NCI-H510A treated with DMSO at 0.1 percent for 48 hours (cell line): Measurements from ENCODE around the gene TROAP.
"Not testable (repeated sequence)": the region's sequence is repeated elsewhere in the genome, so short reads cannot be mapped to it uniquely, and the experiment has no call there.

Experiments
- DNase-seq: peaks from one replicate; lab custom pipeline; 2025; lab: John Stamatoyannopoulos, UW

Gene TROAP

DNA sequence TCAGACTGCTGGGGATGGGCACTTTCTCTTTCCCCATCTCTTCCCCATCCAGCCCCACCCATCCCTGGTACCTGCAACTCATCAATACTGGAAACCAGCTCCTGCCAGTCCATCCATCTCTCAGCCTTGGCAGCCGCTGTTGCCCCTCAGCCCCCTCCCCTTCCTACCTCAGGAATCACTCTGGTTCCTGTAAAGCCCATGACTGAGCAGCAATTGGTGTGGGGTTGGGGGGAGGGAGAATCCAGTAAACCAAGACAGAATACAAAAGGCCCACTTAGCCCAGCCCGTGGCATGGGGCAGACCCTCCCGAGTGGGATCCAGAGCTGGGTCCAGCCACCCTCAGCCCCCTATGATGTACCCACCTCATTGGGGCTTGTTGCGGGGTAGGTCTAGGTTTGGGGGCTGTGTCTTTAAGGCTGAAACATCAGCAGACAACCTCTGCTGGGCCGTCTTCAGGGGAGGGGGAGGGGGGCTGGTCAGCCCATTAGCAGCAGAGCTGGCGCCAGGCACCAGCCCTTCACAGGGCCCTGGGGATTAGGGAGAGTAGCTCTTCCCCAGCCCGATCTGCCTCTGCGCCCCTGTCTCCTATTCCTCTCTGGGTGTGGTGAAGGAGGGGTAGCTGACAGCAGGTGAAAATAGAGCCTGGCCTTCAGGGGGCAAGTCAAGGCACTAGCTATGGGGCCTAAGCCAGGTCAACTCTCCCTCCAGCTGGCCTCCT, 28.8 kb upstream of the TROAP start:
- DNase-seq = no peak

DNA sequence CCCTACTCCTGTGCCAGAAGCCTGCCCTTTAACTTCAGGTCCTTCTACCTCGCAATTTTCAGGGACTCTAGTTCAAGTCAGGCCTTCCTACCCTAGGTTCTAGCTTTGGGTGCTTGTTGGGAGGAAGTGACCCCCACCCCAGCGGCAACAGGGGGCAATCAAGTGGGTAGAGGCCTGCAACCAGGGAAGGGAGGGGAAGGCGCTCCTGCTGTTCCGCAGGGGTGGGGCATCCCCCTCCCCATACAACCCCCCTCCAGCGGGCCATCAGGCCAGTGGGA, 28.3 kb upstream of the TROAP start:
- no peak for DNase-seq

- DNase-seq = no peak
Observed at GRCh38 chr12:49295082-49295936, 27.7 kb upstream of the TROAP start, which contains the start of gene PRPH. PRPH (plus strand) TSS chr12:49295147; CDS start chr12:49295201, 54 bp downstream.

DNA sequence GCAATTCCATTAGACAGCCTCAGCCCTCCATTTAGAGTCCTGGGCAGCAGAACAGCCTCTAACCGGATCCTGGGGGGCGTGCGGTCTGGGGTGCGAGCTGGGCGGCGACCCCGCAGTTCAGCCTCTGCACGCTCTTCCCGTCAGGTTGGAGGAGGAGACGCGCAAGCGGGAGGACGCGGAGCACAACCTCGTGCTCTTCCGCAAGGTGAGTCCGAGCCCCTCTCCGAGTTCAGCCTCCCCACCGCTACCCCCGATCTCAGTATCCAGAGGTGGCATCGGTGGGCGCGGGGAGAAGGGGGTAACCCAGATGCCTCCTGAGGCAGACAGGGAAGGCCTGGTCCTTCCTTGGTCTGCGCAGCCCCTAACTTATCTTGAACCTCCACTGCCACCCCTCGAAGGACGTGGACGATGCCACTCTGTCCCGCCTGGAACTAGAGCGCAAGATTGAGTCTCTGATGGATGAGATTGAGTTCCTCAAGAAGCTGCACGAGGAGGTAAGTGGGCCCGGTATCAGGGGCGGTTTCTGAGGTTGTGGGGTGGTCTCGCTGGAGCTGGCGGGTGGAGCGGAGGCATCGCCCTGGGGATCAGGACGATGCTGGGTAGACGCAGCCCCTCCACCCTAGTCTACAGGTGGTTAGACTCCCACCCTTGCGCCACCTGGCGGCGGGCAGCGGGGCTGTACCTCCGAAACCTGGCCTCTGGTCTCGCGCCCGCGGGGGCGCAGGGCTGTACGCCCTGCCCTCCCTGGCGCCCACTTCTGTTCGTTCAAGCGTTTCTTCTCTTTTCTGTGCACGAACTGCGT, 26.8 kb upstream of the TROAP start:
- DNase-seq = peak; percentile 52

DNA sequence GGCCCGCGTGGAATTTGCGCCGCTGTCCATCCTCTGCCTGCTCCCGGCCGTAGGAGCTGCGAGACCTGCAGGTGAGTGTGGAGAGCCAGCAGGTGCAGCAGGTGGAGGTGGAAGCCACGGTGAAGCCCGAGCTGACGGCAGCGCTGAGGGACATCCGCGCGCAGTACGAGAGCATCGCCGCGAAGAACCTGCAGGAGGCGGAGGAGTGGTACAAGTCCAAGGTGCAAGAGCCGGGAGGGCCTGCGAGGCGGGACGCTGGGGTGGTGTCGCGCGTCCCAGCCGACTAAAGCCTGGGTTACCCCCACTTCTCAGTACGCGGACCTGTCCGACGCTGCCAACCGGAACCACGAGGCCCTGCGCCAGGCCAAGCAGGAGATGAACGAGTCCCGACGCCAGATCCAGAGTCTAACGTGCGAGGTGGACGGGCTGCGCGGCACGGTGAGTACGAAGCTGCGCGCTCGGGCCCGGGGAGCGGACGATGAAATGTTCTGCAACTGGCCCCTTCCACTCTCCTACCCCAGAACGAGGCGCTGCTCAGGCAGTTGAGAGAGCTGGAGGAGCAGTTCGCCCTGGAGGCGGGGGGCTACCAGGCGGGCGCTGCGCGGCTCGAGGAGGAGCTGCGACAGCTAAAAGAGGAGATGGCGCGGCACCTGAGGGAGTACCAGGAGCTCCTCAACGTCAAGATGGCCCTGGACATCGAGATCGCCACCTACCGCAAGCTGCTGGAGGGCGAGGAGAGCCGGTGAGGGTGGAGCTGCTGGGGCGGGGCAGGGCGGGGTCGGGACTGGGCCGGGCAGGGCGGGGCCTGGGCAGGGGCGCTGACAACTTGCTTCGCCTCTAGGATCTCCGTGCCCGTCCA, 26.0 kb upstream of the TROAP start:
- DNase-seq = peak; percentile 72

DNA sequence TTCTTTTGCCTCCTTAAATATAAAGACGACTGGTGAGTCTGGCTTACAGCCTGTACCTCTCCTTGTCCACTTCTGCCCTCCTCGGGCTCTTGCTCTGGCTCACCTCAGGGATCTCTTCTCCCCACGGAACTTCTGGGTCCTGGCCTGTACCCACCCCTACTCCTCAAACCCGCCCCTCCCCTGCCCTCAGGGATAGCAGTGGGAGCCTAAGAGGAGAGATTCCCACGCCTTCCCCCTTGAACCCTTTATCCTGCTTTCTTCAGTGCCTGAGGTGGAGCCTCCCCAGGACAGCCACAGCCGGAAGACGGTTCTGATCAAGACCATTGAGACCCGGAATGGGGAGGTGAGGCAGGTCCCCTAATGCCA, 25.4 kb upstream of the TROAP start:
- DNase-seq = no peak

DNA sequence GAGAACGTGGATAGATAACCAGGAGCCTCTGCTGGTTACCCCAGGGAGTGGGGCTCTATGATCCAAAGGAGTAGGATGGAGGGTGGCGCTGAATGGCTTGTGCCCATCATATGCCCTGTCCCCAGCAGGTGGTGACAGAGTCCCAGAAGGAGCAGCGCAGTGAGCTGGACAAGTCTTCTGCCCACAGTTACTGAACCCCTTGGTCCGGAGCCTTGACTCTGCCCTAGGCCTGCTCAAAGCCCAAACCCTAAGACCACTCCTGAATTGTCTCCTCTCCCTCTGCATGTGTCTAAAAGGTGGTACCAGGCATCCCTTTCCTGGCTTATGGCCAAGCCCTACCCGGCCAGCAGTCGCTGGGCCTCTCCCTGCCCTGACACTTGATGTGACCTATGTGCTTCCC, 24.9 kb upstream of the TROAP start:
- no peak for DNase-seq

DNA sequence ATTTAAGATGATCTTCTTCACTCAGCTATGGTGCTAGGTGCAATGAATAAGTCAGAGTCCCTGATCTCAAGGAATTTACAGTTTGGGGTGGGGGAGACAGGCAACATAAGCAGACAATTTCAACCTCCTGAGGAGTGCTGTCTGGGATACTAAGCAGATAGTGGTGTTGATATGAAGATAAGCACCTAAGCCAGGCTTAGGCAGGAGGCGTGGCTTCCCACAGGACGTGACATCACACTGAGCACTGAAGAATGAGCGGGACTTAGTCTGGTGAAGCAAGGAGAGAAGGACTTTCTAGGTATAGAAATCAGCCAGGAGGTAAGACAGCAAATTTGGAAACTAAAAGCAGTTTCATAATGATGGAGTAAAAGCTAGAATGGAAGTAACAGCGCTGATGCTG, 21.3 kb upstream of the TROAP start:
- DNase-seq = no peak

DNA sequence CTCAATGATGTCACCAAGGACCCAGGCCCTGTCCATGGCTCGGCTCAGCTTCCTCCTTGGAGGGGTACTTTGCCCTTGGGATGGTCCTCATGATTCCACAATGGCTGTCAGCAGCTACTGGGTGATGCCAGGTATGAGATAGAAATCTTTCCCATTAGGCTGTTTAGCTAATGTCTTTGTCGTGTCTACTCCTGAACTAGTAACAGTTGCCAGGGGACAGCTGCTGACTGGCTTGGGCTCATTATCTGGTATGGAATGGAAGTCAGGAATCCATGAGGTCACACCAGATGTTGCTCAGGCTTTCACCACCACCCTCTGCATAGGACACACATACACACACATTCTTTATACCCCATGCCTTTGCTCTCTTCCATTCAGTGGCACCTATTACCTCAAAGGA, 18.9 kb upstream of the TROAP start:
- DNase-seq = no peak

GRCh38 chr12:49305762-49306510, 17.1 kb upstream of the TROAP start:
- DNase-seq = no peak

GRCh38 chr12:49309386-49309785, 13.7 kb upstream of the TROAP start:
- DNase-seq = no peak

DNA sequence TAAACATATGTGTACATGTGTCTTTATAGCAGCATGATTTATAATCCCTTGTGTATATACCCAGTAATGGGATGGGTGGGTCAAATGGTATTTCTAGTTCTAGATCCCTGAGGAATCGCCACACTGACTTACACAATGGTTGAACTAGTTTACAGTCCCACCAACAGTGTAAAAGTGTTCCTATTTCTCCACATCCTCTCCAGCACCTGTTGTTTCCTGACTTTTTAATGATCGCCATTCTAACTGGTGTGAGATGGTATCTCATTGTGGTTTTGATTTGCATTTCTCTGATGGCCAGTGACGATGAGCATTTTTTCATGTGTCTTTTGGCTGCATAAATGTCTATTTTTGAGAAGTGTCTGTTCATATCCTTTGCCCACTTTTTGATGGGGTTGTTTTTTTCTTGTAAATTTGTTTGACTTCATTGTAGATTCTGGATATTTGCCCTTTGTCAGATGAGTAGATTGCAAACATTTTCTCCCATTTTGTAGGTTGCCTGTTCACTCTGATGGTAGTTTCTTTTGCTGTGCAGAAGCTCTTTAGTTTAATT, 12.5 kb upstream of the TROAP start:
- DNase-seq = not testable (repeated sequence)

DNA sequence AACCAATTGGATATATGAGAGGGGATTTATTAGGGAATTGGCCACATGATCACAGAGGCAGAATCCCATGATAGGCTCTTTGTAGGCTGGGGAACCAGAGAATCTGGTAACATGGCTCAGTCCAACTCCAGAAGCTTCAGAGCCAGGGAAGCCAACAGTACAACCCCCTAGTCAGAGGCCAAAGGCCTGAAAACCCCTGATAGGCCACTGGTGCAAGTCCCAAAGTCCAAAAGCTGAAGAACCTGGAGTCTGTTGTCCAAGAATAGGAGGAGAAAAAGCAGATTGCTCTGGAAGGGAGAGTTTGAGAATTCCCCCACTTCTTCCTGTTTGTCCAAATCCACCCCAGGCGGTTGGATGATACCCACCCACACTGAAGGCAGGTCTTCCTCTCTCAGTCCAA, 8.2 kb upstream of the TROAP start:
- no peak for DNase-seq

DNA sequence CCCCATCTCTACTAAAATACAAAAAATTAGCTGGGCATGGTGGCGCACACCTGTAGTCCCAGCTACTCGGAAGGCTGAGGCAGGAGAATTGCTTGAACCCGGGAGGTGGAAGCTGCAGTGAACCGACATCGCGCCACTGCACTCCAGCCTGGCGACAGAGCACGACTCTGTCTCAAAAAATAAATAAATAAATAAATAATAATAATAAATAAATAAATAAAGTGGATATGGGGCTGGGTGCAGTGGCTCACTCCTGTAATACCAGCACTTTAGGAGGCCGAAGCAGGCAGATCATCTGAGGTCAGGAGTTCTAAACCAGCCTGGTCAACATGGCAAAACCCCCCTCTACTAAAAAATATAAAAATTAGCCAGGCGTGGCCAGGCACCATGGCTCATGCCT, 5.9 kb upstream of the TROAP start:
- not testable (repeated sequence) for DNase-seq

DNA sequence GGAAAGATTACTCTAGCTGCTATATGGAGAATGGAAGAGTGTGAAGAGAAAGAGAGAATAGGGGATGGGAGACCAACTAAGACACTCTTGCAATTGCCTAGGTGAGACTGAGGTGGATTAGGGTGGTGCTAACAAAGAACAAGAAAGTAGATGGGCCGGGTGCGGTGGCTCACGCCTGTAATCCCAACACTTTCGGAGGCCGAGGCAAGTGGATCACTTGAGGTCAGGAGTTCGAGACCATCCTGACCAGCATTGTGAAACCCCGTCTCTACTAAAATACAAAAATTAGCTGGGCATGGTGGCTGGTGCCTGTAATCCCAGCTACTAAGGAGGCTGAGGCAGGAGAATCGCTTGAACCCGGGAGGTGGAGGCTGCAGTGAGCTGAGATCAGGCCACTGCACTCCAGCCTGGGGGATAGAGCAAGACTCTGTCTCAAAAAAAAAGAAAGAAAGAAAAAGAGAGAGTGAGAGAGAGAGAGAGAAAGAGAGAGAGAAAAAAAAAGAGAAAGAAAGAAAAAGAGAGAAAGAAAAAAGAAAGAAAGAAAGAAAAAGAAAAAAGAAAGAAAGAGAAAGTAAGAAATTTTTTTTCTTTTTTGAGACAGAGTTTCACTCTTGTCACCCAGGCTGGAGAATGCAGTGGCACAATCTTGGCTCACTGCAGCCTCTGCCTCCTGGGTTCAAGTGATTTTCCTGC, 2.5 kb upstream of the TROAP start:
- DNase-seq = not testable (repeated sequence)

DNA sequence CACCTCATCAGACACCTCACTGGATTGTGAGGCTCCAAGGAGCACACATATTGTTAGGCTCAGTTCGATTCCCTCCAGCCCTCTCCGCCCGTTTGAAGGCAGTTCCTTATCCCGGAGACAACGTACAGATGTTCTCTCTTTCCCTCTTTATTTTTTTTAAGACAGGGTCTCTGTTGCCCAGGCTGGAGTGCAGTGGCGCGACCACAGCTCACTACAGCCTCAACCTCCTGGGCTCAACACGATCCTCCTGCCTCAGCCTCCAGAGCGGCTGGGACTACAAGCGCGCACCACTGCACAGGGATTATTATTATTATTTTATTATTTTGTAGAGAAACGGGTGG, 718 bp upstream of the TROAP start:
- DNase-seq = no peak

GRCh38 chr12:49323524-49324097, 556 bp downstream of the TROAP start:
- DNase-seq = no peak

- DNase-seq = no peak
Observed at GRCh38 chr12:49325606-49326005, 2.6 kb downstream of the TROAP start.

- no peak for DNase-seq
Observed at GRCh38 chr12:49327368-49327767, 4.3 kb downstream of the TROAP start.

DNA sequence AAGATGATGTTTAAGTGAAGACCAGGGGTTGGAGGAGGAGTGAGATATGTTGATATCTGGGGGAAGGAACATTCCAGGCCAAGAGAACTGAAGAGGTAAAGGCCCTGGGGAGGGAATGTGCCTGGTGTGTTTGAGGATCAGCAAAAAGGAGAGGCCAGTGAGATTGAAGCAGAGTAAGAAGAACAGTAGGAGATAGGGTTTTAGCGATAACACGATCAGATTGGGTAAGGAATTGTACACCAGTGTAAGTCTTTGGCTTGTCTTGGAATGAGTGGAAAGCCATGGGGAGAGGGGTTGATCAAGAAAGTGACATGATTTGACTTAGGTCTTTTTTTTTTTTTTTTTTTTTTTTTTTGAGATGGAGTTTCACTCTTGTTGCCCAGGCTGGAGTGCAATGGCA, 4.8 kb downstream of the TROAP start:
- no peak for DNase-seq
